ENCODE data around the gene ZIC4.

ZIC4 gene

DNA sequence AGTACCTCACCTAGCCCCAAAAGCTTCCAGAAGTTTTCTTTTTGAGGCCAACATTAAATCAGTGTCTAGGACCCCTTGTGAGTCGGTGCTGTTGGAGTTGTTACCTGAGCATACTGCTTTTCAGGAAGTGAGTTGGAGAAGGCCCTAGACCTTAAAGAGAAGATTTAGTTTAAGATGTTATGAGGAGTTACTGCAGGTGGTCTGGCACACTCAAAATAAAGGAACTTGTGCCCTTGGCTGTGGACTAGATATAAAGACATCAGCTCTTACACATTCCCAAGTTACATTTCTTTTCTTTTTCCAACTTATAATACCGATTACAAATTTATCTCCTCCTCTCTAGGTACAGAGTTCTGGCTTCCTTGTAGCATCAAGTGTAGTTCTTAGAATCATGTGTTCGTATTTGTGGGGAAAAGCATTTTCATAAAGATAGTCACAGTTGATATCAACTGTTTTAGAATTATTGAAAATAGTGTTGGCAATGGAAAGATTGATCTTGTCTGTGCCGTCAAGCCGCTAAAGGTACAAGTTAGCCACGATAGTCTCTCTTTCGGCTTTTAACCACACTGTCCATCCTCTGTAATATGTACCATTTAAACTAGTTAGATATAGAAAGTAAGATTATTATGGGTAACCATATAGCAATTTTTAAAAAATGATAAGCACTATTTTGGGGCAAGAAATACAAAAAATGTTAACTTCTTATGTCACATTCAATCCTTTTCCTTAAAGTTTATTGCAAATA lies 11.4 kb upstream of the ZIC4 start:
- DNase-seq: no peak

DNA sequence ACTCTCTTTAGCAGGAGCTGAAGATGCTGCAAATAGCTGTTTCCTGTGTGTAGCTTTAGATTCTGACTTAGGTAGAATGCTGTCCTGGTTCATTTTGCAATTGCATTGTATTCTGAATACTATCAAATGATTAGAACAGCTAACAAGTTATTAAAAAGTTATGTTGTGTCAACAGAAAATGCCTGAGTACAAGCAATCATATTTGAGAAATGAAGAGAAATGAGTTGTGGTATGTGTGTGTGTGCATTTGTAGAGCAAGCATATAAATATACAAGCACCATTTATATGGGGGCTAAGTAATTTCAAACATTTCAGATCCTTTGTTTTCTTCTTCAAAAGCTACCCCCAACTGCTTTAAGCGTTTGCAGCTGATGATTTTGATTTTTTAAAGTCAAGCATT lies 10.6 kb upstream of the ZIC4 start:
- DNase-seq: no peak

DNA sequence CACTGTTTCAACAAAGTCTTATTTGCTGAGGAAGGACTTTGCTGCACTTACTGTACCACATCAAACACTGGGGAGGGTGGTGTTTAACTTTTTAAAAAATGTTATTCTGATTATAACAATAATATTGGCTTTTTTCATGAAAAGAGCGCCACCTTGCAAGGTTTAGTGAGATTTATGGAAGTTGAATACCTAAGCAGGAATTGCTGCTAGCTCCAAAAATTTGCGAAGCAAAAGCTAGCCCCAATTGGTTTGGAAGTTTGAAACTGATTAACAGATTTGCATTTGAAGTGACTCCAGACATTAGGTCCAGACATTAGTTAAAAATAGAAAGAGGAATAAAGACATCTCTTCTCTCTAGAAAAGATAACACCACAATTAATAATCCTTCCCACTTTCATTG lies 9.5 kb upstream of the ZIC4 start:
- DNase-seq: no peak

DNA sequence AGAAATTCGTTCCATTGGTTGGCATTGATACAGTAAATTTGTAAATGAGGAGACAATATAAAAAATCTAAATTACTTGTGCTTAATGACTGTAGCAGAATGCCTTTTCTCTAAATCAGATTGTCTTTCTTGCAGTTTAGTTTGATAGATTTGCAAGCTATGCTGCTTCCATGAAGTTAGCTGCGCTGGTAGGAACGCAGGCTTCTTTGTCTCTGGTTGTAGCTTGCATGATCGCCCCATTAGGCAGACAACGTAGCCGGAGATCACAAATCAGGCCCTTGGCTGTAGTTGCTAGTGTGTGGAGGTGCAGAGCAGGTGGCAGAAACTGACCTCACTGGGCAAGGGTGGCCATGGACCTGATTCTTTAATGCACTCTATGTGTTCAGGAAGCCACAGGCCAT lies 8.9 kb upstream of the ZIC4 start:
- no peak for DNase-seq

DNA sequence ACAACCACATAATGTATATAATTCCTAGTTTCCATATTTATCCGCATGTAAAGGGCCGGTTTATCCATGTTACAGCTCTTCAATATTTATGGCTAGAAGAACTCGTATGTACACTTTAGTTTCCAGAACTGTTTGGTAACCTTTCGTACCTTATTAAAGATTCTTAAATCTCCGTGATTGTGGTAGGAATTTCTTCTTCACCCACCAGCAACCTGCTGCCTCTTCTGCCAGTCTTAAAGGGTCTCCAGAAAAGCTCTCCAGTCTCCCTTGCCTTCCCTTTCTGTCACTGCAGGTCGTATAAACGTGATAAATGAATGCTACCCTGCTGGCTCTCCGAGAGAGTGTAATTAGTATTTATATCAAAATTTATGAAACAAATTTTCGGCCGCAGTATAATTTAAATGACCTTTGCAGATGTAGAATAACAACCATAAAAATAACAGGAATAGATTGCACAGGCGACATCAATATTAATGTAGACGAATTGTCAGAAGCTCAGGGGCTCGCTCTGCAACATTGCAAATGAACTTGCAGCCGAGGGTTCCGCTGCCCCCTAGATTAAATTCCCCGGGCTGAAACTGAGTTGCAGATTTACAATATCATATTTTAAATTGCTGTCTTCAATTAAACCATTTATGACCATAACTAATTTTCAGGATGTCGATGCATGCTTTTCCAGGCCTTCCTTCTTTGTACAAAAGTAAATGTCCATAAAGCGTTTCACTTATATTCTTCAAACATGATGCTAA lies 8.2 kb upstream of the ZIC4 start:
- no peak for DNase-seq

DNA sequence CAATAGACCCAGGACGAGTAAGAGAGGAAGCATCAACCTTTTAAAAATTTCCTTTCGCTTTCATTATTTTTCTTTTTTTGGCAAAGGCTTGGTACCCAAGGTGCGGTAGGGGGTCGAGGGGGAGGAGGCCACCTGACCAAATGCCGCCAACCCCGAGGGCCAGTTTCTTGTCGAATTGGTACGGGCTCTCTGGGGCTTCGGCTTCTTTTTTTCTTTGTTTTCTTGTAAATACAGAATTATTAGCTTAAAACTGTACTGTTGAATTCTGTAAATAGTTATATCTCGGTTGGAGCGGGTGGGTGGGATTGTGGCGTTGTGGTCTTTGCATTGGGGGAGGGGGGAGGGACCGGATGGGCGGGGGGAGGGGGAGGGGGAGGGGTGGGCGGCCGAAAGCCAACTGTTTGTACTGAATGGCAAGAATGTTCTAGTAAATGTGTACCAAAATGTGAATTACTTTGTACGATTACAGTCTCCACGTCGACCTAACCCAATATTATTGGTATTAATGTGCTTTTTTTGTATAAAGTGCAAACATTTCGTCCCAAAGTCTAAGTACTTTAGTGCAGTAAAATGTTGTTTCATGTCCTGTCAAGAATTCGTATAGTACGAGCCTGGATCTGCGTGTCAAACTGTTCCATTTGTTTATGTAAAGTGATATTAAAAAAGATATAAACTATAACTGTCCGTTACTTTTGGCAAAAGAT lies 7.5 kb upstream of the ZIC4 start:
- no peak for DNase-seq

DNA sequence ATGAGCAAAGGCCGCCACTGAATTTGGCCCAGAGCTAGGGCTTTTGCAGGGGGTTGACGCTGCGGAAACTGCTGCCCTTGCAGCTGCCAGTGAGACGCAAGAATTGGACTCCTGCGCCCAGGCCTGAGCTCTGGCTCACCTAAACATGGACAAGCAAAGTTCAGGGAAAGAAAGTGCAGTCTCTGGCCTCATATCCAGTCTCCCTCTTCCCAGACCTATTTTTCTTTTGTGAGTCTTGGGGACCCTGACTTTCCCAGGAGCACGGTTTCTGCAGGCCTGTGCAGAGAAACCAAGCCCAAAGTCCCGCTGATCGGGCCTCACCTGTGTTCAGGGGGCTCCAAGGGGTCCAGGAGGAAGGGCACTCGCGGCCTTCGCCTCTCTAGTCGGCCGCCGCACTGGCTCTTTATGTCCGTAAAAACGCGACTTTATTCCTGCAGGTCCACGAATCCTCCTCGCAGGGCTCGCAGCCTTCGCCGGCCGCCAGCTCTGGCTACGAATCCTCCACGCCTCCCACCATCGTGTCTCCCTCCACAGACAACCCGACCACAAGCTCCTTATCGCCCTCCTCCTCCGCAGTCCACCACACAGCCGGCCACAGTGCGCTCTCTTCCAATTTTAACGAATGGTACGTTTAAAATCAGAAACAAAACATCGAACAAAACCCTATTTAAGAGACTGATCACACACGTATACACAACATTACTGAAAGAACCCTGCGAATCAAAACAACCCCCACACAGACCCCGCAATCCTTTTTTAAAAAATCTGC lies 6.8 kb upstream of the ZIC4 start:
- no peak for DNase-seq

DNA sequence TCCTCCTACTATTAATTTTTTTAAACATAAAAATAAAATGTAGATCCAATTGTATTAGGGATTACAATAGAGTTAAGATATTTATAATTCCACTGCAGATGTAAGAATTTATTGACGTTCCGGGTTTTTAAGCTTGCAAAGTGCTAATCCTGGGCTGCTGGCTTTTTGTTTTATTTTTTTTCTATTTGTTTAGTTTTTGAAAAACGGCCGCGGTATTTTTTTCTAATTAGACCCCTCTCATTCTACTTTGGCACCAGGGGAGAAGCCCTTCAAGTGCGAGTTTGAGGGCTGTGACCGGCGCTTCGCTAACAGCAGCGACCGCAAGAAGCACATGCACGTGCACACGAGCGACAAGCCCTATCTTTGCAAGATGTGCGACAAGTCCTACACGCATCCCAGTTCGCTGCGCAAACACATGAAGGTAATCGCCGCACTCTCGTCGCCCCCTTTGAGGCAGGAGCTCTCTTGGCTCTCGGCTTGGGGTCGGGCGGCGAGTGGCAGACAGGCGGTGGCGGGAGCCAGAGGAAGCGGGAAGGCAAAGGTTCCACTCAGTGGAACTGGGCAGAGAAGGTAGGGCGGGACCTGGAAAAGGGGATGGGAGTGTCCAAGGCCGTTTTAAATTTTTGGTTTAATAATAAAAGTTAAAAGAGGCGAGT lies 6.0 kb upstream of the ZIC4 start:
- DNase-seq: no peak

DNA sequence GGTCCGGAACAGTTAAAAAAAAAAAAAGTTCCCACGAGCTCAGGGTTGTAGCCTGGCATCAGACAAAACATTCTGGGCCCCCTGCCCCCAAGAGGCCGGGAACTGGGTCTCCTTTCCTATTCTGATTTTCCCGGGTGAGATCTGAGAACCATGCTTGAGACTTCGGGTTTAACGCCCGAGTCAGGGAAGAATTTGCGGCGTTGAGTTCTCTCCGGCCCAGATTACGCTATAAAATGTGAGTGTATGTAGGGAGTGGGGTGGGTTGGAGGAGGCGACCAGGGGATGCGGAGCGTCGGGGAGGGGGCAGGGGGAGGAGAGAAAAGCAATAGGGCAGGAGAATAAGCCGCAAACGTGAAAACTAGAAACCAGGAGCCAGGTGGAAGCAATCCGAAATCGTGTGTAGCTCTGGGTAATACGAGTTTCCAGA lies 5.5 kb upstream of the ZIC4 start:
- DNase-seq: no peak

DNA sequence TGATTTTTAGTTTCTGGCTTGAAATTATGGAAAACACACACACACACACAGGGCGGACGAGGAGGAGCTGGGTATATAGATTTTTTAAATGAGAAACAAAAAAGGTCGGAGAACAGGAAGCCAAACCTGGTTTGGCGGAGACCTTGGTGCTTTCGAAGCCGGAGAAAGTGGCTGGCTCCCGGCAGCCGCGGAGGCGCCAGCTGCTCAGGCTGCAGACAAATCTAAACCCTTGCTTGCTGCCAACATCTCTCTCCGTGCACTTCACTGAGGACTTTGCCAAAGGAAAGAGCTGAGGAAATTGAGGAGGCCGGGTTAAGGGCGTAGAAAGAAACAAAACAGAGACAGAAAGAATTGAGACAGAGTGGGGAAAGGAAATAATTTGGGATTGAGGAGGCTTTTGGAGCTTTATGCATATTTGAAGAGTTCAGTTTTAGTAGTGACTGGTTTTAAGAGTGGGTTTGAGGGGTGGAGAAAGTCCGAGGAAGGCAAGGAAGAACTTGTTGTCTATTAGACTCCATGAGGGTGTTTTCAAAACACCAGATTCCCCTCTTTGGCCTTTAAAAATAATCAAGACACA lies 5.0 kb upstream of the ZIC4 start:
- DNase-seq: no peak

DNA sequence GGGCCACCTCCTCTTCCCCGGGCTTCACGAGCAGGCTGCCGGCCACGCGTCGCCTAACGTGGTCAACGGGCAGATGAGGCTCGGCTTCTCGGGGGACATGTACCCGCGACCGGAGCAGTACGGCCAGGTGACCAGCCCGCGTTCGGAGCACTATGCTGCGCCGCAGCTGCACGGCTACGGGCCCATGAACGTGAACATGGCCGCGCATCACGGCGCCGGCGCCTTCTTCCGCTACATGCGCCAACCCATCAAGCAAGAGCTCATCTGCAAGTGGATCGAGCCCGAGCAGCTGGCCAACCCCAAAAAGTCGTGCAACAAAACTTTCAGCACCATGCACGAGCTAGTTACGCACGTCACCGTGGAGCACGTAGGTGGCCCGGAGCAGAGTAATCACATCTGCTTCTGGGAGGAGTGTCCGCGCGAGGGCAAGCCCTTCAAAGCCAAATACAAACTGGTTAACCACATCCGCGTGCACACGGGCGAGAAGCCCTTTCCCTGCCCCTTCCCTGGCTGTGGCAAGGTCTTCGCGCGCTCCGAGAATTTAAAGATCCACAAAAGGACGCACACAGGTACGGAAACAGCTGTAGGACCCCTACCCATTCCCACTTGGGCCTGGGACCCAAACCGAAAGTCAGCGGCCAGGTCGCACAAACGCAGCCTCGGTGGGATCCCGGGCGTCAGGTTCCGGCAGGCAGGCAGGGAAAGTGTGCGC lies 4.3 kb upstream of the ZIC4 start:
- DNase-seq: no peak

DNA sequence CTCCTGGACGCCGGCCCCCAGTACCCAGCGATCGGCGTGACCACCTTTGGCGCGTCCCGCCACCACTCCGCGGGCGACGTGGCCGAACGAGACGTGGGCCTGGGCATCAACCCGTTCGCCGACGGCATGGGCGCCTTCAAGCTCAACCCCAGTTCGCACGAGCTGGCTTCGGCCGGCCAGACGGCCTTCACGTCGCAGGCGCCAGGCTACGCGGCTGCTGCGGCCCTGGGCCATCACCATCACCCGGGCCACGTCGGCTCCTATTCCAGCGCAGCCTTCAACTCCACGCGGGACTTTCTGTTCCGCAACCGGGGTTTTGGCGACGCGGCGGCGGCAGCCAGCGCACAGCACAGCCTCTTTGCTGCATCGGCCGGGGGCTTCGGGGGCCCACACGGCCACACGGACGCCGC lies 3.8 kb upstream of the ZIC4 start:
- no peak for DNase-seq

DNA sequence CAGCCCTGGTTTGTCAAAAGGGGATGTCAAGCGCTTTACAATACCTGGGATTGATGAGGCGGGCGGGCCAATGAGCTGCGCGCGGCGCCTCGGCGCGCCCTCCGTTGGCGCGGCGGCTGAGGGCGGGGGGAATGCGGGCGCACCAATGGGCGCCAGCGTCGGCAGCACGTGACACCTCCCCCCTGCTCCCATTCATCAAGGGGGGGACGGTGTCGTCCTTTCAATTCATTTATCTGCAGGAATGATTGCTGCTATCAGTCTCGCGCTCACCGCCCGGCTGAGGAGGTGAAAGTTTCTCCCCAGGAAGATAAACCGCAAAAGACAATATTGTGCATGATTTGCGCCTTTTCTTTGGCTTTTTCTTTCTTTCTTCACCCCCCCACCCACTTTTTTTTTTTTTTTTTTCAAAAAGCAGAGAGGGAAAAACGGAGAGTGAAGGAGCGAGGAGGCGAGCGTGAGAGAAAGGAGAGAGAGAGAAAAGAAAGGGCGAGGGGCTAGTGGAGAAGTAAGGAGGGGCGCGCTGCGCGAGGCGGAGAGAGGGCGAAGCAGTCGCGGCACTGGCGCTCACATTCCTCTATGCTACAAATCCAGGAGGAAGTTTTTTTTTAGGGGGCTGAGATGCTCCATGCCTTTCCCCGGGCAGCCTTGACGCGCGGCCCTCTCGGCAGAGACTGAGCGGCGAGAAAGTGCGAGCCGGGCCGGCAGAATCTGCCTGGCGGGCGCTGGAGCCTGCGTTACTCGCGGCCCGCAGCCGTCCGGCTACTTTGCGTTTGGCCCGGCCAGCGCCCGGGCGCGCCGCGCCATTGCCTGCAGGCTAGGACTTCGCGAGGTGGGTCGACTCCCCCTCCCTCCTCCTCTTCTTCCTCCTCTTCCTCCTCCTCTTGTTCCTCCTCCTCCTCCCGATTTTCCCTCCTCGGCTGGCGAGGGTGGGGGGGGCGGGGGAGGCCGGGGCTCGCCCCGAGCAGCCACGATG lies 3.1 kb upstream of the ZIC4 start, which contains the start of gene ZIC1:
Gene ZIC1, plus strand, starts transcription at position 223 of the 973 bp plus-strand sequence. Its CDS starts 748 bp downstream, at position 971.
- no peak for DNase-seq

DNA sequence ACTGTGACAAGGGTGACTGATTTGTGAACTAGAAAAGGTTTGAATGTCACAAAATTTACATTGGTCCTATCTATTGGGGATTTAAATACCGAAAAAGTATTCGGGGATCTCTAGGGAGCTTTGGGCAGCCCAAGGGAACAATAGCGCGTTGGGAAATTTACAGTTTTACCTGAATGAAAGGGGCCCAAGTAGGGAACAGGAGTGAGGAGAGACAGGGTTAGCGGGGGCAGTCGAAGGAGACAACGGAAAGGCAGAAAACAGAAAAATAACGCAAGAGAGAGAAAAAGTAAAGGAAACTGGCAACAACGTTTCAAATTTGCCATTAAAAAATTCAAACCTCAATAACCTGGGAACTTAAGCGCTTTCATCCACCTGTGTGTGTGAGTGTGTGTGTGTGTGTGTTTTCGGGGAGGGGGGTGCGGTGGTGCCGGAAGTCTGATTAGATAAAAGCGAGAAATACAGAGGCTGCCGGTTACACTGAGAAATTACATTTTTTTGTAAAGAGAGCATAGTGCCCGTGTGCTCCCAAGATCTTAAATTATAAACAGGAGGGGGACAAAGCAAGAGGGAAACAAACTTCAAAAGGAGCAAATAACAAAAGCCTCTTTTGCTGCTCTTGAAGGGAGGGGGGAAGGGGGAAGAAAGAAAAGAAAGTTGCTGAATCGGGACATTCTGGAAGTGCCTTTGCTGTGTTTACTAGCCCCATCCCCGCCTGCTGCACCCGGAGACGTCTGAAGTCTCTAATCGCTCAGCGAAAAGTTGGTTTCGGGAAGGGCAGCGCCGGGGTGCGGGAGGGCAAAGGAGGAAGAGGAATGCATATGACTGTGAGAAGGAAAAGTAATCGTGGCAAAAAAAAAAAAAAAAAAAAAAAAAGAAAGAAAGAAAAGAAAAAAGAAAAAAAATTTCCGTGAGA lies 2.1 kb upstream of the ZIC4 start:
- no peak for DNase-seq

DNA sequence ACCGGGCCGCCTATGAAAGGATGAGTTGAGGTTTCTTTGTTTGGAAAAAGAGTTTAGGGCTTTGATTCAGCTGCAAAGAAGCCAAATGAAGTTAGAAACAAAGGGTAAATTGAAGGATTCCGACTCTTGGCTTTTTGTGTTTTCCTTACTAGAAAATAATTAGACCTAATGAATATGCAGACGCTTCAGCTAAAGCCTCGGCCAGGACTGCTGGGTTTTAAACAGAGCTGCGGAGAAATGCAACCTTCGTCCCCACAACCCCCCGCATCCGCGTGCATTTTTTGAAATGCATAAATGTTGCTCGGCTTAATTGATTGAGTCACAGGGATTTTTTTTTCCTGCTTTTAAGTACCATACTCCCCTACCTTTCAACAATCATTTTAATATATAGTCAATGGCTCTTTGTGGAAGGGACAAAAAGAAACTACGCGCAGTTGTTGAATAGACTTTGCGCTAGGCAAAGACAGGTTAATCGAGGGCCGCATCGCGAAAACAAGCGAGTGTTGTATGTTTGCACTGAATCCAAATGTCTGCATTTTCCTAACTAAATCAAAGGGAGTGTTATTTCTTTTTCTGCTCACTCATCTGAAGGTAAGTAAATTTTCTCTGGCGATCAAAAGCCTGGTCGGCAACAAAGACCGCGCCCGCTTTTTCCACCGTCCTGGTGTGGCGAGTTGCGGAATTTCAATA lies 1.3 kb upstream of the ZIC4 start:
- DNase-seq: no peak

DNA sequence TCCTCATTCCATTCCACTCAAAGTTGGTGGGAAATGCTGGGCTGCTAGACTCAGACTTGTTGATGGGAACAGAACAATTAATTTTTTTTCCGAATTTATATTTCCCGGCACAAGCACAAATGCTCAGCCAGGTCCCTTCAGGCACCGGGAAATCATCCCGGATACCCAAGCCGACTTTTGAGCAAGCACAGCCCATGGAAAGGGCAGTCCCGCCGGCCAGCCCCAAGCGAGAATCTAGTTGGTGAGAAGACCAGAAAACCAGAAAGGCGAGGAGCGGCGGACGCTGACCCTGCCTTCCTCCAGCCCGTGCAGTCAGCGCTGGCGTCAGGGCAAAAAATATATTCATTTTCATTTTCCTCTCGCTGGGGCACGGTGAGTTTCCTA lies 763 bp upstream of the ZIC4 start:
- no peak for DNase-seq

DNA sequence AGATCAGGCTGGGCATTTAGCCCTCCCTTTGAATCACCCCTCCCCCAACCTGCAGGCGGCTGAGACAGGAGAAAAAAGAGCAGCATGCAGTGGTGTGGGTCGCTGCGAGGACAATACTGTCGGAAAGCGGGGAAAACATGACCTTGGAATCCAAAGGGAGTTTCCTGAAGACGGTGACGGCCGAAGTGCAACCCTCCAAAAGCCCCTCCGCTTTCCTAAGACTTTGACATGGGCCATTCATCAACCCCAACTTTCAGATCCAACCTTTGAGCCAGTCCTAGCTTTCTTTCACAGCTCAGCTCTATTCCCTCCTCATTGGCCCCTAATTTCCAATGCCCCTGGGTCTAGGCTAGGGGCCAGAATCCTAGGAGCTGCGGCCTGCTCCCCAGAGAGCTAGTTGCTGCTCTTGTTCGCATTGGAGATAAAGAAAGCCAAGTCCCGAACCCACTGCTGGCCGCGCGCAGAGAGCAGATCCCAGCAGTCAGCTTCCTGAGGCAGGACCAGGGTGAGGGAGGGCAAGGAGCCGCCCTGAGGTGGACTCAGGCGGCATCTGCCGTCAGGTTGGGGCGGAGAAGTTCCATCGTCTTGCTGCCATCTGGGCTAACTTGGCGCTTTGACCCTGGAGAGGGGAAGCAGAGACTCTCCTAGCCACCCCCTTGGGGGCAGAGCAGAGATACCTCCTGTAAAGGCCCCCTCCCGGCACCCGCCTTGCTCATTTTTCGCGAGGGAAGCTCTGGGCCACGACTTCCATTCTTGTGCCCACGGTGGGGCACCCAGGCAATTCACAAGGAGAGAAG lies 914 bp downstream of the ZIC4 start:
- no peak for DNase-seq

DNA sequence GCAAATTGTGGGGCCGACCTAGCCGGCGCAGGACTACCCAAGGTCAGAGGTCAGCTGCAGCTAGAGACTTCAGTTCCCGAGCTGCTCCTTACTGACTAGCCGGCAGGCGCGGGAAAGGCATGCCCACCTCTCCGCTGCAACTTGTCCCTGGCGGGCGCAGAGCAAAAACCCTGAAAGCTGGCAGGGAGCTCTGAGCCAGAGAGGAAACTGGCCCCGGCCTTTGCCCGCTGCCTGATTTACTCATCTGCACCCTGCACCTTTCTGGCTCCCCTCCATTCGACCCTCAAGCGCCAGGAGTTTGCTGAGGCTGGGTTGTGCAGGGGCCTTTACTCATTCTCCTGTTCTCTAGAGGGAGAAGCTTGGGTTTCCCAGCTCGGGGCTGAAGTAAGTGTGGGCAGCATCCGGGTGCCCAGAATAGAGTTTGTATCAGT lies 1.5 kb downstream of the ZIC4 start:
- DNase-seq: no peak
